ENCODE data around the gene RYR2.

DNA sequence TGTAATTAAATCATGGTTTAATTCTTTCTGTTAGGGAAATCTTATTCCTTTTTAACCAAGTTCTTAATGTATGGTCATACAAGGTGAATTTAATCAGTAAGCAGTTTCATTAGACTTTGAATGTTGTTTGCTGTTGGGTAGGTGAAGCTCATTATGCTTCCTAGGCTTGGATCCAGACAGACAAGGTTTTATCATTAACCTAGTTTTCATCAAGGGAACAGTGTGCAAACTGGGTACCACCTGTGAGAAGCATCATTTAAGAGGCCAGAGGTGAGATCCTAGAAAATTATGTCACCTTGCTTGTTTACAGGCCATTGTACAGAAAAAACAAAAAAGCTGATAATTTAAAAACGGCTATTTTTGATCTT, 130.1 kb downstream of the RYR2 start:
- TF ChIP-seq POLR2A (IDR thresholded peaks at IDR 0.05) = no peak
- TF ChIP-seq CTCF (IDR thresholded peaks at IDR 0.05) = no peak

All from esophagus squamous epithelium (tissue), 4 donors.